ENCODE results near the gene SACM1L.

SACM1L gene

GRCh38 chr3:45790596-45790995, 101.4 kb downstream of the SACM1L start:
- no peak for TF ChIP-seq CTCF (conservative IDR thresholded peaks at IDR 0.05; ENCODE audit: control insufficient read depth, insufficient read depth, low read depth, low read length)
- DNase-seq (ENCODE audit: low read depth): no peak
- H3K4me3 ChIP-seq (ENCODE audit: control insufficient read depth, low read depth, low read length): no peak overlapping the region

DNA sequence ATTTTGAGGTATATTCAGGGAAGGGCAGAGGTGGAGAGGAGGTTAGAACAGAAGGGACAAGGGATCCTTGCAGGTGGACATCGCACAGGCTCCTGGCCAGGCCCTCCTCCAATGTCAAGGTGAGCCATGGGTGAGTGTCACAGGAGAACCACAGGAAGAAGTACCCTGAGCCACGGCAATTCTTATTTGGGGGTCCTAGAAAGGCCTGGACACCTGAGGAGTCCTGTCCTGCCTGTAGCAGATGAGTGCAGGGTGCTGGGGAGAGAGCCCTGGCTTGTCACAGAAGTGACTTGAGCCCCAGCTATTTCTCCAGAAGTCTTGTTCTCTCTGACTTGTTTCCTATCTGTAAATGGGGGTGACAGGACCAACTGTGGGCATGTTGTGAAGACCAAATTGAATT, 102.8 kb downstream of the SACM1L start:
- TF ChIP-seq CTCF (conservative IDR thresholded peaks at IDR 0.05; ENCODE audit: control insufficient read depth, insufficient read depth, low read depth, low read length): no peak
- H3K4me3 ChIP-seq (ENCODE audit: control insufficient read depth, low read depth, low read length): no peak overlapping the region
- DNase-seq (ENCODE audit: low read depth): no peak

GRCh38 chr3:45792516-45793172, 103.4 kb downstream of the SACM1L start:
- no peak for TF ChIP-seq CTCF (conservative IDR thresholded peaks at IDR 0.05; ENCODE audit: control insufficient read depth, insufficient read depth, low read depth, low read length)
- no peak overlapping the region for H3K4me3 ChIP-seq (ENCODE audit: control insufficient read depth, low read depth, low read length)
- DNase-seq (ENCODE audit: low read depth): no peak

DNA sequence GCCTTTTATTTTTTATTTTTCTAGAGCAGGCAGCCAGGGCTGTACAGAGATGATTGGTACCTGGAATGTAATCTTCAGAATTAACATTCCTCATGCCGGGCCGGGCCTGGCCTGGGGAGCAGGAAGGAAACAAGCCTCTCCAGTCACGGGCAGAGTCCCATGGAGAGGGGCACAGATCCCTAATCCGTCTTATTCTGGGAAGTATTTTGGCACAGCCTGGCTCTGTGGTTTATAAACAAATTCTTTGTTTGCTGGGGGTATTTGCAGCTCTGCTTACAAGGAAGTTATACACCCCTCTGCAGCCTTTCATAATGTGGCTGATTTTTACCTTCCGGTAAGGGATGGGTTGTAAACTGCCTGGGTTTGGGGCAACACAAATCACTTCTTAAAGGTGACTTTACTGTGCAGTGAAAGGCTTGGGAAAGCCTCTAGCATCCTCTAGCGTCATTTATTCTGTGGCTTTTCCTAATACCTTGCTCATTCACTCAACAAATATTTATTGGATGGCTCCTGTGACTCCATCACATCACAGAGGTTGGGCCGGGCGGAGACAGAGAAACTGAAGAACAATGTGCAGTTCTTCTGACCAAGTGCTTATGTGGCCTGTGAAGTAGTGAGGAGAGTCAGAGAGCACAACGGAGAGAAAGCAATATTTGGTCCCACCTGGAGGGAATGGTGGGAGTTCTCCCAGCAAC, 104.4 kb downstream of the SACM1L start:
- H3K4me3 ChIP-seq (ENCODE audit: control insufficient read depth, low read depth, low read length): no peak overlapping the region
- no peak for TF ChIP-seq CTCF (conservative IDR thresholded peaks at IDR 0.05; ENCODE audit: control insufficient read depth, insufficient read depth, low read depth, low read length)
- DNase-seq (ENCODE audit: low read depth): no peak

GRCh38 chr3:45794177-45794560, 105.0 kb downstream of the SACM1L start:
- H3K4me3 ChIP-seq (ENCODE audit: control insufficient read depth, low read depth, low read length): no peak overlapping the region
- no peak for DNase-seq (ENCODE audit: low read depth)
- TF ChIP-seq CTCF (conservative IDR thresholded peaks at IDR 0.05; ENCODE audit: control insufficient read depth, insufficient read depth, low read depth, low read length): no peak

GRCh38 chr3:45794660-45795059, 105.5 kb downstream of the SACM1L start:
- DNase-seq (ENCODE audit: low read depth): no peak
- no peak overlapping the region for H3K4me3 ChIP-seq (ENCODE audit: control insufficient read depth, low read depth, low read length)
- no peak for TF ChIP-seq CTCF (conservative IDR thresholded peaks at IDR 0.05; ENCODE audit: control insufficient read depth, insufficient read depth, low read depth, low read length)

Data from fibroblast of mammary gland (primary cell).